GM13977 (cell line): ENCODE data around the gene B4GALT1.

Experiments
- DNase-seq: peaks from one replicate; pipeline ENCODE4 v3.0.0; 2012; ENCODE audit warnings: low spot score
- in situ Hi-C: fragments of 300-500 bp; cut with MboI; formaldehyde crosslinking; loops from one replicate; pipeline ENCODE4 v1.12.0; 2022; ENCODE audit warnings: low sequenced_read_pairs, low pct_unique_long_range_greater_than_20kb, mixed read lengths, inconsistent platforms; ENCODE audit not compliant: unreplicated experiment
- TF ChIP-seq, protein P1 (sequence below): IDR thresholded peaks from 2 replicates; pipeline ENCODE4 v1.5.1; 2012; ENCODE audit warnings: mild to moderate bottlenecking, control low read depth; ENCODE audit not compliant: insufficient read depth; ENCODE audit errors: extremely low read depth, missing control alignments

Gene B4GALT1

GRCh38 chr9:33080534-33080933 is 86.6 kb downstream of the B4GALT1 start:
- no peak for DNase-seq
- in situ Hi-C loops, result loop anchor here (5.0 kb wide), 1 partner anchor 142 kb away; no protein-coding TSS in a partner anchor

DNA sequence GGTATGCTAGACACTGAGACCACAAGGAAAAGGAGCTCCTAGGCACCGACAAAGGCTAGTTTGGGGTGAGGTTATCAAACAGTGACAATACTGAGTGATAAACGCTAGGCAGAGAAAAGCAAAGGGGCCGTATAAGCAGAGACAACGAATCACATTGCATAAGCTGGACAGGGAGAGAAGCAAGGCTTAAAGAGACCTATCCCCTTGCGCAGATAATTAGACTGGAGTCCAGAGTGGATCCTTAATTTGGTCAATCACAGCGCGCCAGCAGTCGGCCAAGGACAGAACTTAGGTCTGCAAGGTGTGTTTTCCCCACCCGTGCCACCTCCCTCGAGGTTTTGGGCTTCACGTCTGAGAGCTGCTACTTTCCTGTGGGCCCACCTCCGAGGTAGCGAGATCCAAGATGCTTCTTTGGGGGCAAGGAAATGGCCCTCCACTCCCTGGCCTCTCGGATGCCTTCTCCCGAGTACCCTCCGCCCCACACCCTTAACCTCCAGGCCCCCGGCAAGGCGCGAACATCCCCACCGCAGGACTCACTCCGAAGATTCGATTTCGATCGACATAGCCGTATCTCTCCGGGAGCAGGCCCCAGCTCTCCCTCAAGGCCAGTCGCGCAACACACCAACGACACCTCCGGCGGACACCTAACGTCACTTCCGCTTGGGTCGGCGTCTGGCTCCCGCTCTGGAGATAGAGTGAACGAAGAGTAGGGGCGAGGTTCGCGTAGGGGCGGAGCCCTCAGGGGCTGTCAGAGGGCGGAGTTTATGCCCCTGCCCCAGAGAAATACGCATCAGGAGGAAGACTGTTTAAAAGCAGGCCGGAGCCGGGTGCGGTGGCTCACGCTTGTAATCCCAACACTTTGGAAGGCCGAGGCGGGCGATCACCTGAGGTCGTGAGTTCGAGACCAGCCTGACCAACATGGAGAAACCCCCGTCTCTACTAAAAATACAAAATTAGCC is 90.8 kb downstream of the B4GALT1 start, which contains the start of gene SMU1:
SMU1 (minus strand) TSS at position 629 of the 959 bp plus-strand sequence; CDS start at position 563, 66 bp downstream.
- TF ChIP-seq, protein P1, sequence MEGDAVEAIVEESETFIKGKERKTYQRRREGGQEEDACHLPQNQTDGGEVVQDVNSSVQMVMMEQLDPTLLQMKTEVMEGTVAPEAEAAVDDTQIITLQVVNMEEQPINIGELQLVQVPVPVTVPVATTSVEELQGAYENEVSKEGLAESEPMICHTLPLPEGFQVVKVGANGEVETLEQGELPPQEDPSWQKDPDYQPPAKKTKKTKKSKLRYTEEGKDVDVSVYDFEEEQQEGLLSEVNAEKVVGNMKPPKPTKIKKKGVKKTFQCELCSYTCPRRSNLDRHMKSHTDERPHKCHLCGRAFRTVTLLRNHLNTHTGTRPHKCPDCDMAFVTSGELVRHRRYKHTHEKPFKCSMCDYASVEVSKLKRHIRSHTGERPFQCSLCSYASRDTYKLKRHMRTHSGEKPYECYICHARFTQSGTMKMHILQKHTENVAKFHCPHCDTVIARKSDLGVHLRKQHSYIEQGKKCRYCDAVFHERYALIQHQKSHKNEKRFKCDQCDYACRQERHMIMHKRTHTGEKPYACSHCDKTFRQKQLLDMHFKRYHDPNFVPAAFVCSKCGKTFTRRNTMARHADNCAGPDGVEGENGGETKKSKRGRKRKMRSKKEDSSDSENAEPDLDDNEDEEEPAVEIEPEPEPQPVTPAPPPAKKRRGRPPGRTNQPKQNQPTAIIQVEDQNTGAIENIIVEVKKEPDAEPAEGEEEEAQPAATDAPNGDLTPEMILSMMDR, result no peak
- in situ Hi-C loops, result no loop called here

More at GRCh38 chr9:33080534-33080933, 86.6 kb downstream of the B4GALT1 start:
- TF ChIP-seq, protein P1, result no peak

GRCh38 chr9:33068991-33069390 is 98.1 kb downstream of the B4GALT1 start:
- no peak for DNase-seq
- TF ChIP-seq, protein P1, result no peak
- in situ Hi-C loops, result no loop called here

More for the DNA sequence above, 90.8 kb downstream of the B4GALT1 start, which contains the start of gene SMU1:
- DNase-seq, result peak; percentile 97

DNA sequence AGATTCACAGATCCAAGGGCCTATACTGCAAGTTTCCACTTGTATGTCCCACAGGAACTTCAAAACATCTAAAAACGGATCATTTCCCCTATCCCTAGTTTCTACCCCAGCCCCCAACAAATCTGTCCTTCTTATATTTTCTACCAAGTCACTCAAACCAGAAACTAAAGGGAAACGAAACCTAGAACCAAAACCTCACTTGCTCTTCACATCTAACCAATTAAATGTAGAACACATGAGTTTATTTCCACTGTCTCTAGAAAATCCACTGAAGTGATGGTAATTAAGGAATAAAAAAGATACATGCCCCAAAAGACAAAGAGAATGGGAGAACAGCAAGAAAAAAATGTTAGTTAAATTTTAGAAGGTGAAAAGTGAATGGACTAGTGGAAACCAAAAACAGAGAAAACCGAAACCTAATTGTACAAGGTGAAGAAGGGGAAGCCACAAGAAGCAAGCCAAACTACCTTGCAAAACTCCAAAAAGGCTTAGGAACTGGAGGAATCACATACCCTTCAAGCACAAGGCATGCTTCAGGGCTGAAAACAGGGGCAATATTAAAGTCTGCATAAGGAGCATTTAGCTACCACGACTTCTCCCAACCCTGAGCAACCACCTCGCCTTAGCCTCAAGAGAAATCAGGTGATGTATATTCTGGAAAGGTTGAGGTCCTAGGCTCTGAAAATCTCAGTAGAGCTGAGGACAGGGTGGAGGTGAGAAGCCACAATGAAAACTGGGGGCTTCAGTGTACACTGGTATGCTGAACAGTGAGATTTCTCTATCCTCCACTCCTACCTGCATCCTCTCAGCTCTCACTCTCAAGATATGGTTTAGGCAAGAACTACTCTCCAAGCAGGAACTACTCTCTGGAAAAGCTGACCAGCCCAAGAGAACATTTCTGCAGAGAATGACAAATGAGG is 101.7 kb downstream of the B4GALT1 start:
- TF ChIP-seq, protein P1, result no peak
- no peak for DNase-seq
- in situ Hi-C loops, result no loop called here
